GM21381 (cell line): ENCODE data around the gene ARHGEF10L.
"Not testable (repeated sequence)": the region's sequence is repeated elsewhere in the genome, so short reads cannot be mapped to it uniquely, and the experiment has no call there.

Source experiments
- ATAC-seq: cut with Tn5 transposase; IDR thresholded peaks from one replicate; pipeline ENCODE4 v1.9.1; 2021; ENCODE audit warnings: mild to moderate bottlenecking, moderate library complexity; ENCODE audit not compliant: unreplicated experiment

ARHGEF10L gene

GRCh38 chr1:17607644-17608581 lies 68.4 kb downstream of the ARHGEF10L start:
- no peak for ATAC-seq

DNA sequence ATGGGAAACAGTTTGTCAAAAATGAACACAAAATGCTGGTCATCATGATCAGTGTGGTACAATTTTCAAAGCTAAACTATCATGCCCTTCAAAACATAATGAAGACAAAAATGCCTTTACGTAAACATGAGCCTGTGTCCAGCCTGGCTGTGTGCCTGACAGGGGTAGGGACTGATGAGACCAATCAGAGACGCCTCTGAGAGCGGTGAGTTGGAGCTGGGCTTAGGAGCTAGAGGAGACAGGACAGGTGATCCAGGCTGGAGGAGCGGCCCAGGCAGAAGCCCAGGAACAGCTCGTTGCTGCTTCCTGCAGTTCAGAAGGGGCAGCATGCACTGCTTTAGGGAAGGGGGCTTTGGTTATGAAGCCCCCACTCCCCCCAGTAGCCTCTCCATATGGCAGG lies 70.0 kb downstream of the ARHGEF10L start:
- no peak for ATAC-seq

DNA sequence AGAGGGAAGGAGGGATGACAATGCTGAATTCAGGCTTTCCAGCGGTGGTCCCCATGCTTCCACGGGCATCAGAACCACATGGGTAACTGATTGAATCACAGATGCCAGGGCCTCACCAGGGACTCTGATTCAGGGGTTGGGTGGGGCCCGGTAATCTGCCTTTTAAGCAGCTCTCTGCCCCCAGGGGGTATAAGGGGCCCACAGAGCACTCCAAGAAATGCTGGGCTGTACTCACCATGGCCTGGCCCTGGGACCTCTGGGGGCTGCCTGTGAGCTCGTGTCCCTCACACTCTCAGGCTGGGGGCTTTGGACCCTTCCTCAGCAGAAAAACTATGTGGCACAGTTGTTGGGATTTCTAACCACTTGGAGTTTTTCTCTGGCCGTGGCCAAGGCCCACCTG lies 70.6 kb downstream of the ARHGEF10L start:
- no peak for ATAC-seq

DNA sequence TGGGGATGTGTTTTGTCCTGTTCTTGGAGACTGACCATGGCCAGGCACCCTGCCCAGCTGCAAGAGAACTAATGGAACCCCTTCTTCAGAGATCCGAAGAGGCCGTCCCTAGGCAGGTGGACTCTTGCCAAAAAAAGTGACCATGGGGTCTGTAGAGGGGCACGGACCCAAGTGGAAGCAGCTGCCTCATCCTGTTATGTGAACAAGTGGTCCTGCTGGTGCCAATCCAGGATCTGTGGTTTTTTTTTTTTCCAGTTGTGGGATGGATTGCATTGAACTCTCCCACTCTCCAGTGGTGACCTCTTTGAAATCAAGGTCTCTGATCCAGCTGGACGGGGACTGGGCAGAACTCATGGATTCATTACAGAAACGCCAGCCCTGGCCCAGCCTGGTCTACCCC lies 71.2 kb downstream of the ARHGEF10L start:
- ATAC-seq: no peak

DNA sequence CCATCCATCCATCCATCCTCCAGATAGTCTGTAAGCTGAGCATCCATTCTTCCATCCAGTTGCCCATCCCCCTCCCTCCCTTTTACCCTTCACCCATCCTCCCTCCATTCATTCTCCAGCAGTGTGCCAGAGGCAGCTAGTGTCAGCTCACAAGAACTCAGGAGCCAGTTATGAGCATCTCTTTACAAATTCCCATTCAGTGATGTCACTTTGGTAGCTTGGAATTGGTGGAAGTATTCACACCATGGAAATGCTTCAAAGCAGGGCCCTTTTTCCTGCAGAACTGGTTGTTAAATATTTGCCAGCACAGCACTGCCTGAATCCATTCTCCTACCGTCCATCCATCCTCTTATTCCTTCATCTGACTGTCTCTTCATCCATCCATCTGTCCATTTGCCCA lies 72.5 kb downstream of the ARHGEF10L start:
- no peak for ATAC-seq

DNA sequence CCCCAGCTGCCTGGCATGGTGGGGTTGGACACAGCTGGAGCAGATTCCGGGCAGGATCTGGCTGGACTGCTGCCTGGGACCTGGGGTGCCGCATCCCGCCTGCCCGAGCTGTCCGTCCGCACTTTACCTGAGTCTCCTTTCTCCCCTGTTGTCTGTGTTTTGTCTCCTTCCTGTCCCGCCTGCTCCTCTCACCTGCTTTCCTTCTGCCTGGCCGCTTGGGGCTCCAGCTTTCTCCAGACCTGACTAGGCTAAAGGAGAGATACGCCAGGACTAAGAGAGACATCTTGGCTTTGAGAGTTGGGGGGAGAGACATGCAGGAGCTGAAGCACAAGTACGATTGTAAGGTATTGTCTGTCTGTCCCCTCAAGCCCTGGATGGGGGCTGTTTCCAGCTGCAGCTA lies 73.3 kb downstream of the ARHGEF10L start:
- no peak for ATAC-seq

- ATAC-seq: no peak
These were observed 75.1 kb downstream of the ARHGEF10L start for GRCh38 chr1:17614586-17614985.

DNA sequence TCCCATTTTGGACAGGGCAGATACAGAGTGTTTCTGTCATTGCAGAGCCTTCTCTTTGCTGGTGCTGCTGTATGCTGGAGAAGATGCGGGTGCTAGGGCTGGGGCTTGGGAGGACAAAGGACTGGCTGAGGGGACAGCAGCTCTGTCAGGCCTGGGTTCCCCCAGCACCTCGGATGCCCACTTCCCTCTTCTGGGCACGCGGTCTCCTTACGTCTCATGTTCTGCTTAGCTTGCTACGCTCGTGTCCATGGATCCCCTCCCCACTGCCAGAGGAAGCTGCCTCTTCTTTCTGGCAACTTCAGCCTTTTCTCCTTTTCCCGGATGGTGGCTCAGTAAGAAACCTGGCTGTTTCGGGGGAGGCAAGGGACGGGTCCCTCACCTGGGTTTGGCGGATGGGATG lies 75.7 kb downstream of the ARHGEF10L start:
- ATAC-seq: no peak

DNA sequence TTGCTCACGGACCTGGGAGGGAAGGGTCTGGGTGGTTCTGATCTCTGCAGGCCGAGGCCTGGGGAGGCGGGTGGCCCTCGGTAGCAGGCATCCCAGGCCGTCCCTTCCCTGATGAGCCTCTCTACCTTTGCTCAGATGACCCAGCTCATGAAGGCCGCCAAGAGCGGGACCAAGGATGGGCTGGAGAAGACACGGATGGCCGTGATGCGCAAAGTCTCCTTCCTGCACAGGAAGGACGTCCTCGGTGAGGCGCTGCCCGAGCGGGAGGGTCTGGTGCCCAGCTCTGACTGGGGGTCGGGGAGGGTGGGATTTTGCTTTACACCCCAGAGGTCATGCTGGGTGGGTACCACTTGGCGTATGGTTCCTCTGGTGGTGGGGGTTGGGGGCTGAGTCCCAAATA lies 76.5 kb downstream of the ARHGEF10L start:
- ATAC-seq: no peak

GRCh38 chr1:17616731-17617279 lies 77.3 kb downstream of the ARHGEF10L start:
- no peak for ATAC-seq

- ATAC-seq: no peak
These were observed 78.5 kb downstream of the ARHGEF10L start for GRCh38 chr1:17617787-17618557.

GRCh38 chr1:17618558-17619247 lies 79.2 kb downstream of the ARHGEF10L start:
- ATAC-seq: no peak

DNA sequence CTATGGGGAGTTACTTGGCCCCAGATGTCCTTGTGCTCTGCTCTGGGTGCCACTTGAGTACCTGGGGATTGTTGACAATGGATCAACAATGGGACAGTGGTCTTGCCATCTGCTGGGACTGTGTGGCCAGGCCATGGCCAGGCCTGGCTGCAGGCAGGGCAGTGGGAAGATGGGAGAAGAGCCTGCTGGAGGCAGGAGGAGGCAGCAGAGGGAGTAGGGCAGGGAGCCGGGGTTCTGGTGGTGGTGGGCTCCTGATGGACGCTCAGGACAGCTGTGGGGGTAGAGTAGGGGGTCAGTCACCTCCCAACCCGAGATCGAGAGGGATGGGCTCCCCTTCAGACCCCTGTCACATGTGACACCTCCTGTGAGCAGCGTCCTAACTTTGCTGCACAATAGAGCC lies 81.0 kb downstream of the ARHGEF10L start:
- no peak for ATAC-seq

- ATAC-seq: no peak
These were observed 82.2 kb downstream of the ARHGEF10L start for GRCh38 chr1:17621691-17622090.

GRCh38 chr1:17622823-17623222 lies 83.3 kb downstream of the ARHGEF10L start:
- no peak for ATAC-seq

DNA sequence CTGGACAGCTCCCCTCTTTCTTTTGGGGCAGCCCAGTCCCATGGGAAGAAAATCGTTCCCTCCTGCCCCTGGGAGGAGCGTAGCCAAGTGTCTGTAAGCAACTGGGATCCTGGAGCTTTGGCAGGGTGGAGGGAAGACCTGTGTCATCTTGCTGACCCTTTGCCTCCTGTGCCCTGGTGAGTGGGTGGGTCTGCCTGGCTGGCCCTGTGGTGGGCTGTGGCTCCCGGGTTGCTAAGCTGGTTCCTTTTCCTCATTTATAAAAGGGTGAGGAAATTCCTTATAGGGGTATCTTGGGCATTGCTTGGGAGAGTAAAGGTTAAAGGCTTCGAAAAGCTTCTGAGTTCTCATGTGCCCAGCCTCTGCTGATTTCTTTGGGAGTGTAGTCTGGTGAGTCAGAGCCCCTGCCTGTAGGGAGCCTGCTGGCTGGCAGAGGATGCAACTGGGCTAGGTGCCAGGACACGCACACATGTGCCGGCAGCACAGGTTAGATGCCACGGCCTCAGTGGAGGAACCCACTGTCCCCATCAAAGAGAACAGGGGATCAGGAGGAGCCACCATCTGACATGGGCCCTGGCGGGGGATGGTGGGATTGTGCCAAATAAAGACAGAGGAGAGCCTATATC lies 85.2 kb downstream of the ARHGEF10L start:
- no peak for ATAC-seq

GRCh38 chr1:17627239-17628052 lies 87.9 kb downstream of the ARHGEF10L start:
- ATAC-seq: no peak

GRCh38 chr1:17629046-17629445 lies 89.5 kb downstream of the ARHGEF10L start:
- not testable (repeated sequence) for ATAC-seq

DNA sequence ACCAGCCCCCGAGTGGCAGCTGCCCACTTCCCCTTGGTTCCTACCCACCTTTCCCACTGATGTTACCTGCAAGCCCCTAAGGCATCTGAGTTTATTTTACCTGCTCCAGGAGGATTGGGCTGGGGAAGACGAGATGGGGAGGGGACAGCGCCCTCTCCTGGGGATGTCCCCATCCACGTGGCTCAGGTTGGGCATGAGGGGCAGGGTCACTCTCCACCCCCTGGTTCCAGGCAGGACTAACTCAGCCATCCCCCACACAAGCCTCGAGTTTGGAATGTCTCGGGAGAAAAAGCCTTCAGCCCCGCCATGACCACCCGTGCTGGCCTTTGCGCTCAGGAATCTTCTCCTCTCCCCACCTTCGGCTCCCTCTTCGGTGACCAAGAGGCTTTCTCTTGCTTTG lies 90.0 kb downstream of the ARHGEF10L start:
- no peak for ATAC-seq
